Fibroblast of villous mesenchyme (primary cell): ENCODE measurements around the gene HECTD1. TPM values are rescaled to one million over a fixed set of nuclear protein-coding genes. Genes with fewer than 3 reads are reported as not detected.

ENCODE experiments used
- DNase-seq: peaks from one replicate; pipeline ENCODE4 v3.0.0-alpha.2; 2010; ENCODE audit warnings: low read depth
- H3K4me3 ChIP-seq: 2 replicates; pipeline ENCODE4 v1.5.1; 2011; ENCODE audit warnings: low read depth, mild to moderate bottlenecking, low read length
- CTCF ChIP-seq: IDR thresholded peaks from 2 replicates; pipeline ENCODE4 v1.5.1; 2012; ENCODE audit warnings: low read depth, mild to moderate bottlenecking, low read length; ENCODE audit not compliant: insufficient read depth
- total RNA-seq: library from RNA; depleted of rRNA; stranded (reverse); fragments of >200 nt; gene quantifications from 2 replicates; pipeline ENCODE4 v1.2.3, GENCODE V29; 2012

HECTD1 gene
- total RNA-seq, 1 donor: 283 TPM

- H3K4me3 ChIP-seq: no peak overlapping the region
- TF ChIP-seq CTCF: no peak
- no peak for DNase-seq
Measured at GRCh38 chr14:31223331-31223730, 15.7 kb upstream of the HECTD1 start.

DNA sequence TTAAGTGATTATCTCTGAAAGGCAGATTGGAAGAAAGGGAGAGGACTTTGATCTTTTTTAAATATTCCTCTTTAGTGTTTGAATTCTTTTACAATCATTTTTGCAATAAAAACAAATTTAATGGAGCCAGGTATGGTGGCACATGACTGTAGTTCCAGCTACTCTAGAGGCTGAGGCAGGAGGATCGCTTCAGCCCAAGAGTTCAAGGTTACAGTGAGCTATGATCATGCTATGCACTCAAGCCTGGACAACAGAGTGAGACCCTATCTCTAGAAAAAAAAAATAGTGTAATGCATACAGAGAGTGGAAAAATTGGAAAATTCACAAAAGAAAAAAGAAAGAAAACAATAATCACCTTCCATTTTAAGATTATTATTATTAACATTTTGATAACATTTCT lies 15.2 kb upstream of the HECTD1 start:
- TF ChIP-seq CTCF: no peak
- no peak overlapping the region for H3K4me3 ChIP-seq
- no peak for DNase-seq

DNA sequence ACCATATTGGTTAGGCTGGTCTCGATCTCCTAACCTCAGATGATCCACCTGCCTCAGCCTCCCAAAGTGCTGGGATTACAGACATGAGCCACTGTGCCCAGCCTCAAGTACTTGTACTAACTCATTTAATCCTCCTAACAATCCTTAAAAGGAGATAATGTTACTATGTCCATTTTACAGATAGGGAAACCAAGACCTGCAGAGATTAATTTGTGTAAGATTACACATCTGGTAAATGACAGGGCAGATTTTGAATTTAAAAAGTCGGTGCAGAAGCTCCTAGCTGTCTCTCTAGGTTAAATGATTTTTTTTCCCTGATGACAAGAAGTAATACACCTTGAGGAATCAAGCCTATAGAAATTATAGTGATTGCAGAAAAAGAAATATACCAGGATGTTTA lies 13.7 kb upstream of the HECTD1 start:
- TF ChIP-seq CTCF: no peak
- no peak overlapping the region for H3K4me3 ChIP-seq
- DNase-seq: no peak

GRCh38 chr14:31219169-31219568 lies 11.6 kb upstream of the HECTD1 start:
- TF ChIP-seq CTCF: no peak
- no peak for DNase-seq
- H3K4me3 ChIP-seq: no peak overlapping the region

DNA sequence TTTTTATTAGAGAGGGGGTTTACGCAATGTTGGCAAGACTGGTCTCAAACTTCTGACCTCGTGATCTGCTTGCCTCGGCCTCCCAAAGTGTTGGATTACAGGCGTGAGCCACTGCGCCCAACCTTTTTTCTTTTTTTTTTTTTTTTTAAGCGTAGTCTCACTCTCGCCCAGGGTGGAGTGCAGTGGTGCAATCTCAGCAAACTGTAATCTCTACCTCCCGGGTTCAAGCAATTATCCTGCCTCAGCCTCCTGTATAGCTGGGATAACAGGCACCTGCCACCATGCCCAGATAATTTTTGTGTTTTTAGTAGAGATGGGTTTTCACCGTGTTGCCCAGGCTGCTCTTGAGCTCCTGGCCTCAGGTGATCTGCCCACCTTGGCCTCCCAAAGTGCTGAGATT lies 8.8 kb upstream of the HECTD1 start:
- TF ChIP-seq CTCF: no peak
- no peak overlapping the region for H3K4me3 ChIP-seq
- no peak for DNase-seq

GRCh38 chr14:31212893-31213292 lies 5.3 kb upstream of the HECTD1 start:
- TF ChIP-seq CTCF: no peak
- no peak for DNase-seq
- H3K4me3 ChIP-seq: no peak overlapping the region

GRCh38 chr14:31209605-31210004 lies 2.0 kb upstream of the HECTD1 start:
- DNase-seq: no peak
- no peak for TF ChIP-seq CTCF
- H3K4me3 ChIP-seq: no peak overlapping the region
